ENCODE measurements around the gene P2RX2.

DNA sequence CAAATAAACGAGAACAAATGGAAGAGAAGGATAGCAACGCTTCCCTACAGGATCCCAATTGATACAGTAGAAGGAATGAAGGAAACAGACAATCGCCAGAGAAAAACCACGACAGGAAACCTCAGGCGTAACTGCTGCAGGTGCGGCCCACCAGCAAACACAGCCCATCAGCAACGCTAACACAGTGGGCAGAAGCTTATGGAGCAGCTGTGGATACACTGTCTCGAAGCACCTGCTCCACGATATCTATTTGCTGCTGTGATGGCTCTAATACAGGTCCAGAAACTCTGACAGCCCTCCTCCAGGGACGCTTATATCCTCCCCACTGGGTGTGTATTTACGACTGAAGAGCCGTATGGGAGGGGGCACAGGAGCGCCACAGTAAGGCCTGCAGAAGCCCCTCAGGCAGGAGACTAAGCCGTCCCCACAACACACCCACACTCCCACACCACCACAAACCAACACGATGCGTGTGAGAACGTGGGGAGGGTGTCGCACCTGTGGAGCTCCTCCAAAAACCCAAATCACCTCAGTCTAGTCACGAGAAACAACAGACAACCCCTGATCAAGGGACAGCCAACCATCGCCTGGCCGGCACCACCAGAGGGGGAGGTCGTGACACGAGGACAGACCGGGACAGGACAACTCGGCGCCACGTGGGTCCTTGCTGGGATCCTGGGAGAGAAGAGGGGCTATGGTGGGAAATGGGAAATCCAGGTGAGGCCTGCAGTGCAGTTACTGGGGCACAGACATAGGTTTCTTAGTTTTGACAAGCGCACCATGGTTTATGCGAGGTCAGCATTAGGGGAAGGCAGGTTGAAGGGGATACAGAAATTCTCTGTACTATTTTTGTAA is 44.6 kb downstream of the P2RX2 start:
- TF ChIP-seq, protein P1, sequence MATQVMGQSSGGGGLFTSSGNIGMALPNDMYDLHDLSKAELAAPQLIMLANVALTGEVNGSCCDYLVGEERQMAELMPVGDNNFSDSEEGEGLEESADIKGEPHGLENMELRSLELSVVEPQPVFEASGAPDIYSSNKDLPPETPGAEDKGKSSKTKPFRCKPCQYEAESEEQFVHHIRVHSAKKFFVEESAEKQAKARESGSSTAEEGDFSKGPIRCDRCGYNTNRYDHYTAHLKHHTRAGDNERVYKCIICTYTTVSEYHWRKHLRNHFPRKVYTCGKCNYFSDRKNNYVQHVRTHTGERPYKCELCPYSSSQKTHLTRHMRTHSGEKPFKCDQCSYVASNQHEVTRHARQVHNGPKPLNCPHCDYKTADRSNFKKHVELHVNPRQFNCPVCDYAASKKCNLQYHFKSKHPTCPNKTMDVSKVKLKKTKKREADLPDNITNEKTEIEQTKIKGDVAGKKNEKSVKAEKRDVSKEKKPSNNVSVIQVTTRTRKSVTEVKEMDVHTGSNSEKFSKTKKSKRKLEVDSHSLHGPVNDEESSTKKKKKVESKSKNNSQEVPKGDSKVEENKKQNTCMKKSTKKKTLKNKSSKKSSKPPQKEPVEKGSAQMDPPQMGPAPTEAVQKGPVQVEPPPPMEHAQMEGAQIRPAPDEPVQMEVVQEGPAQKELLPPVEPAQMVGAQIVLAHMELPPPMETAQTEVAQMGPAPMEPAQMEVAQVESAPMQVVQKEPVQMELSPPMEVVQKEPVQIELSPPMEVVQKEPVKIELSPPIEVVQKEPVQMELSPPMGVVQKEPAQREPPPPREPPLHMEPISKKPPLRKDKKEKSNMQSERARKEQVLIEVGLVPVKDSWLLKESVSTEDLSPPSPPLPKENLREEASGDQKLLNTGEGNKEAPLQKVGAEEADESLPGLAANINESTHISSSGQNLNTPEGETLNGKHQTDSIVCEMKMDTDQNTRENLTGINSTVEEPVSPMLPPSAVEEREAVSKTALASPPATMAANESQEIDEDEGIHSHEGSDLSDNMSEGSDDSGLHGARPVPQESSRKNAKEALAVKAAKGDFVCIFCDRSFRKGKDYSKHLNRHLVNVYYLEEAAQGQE (IDR thresholded peaks at IDR 0.05; ENCODE audit: low read depth): no peak
- TF ChIP-seq, protein P2, sequence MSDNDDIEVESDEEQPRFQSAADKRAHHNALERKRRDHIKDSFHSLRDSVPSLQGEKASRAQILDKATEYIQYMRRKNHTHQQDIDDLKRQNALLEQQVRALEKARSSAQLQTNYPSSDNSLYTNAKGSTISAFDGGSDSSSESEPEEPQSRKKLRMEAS (IDR thresholded peaks at IDR 0.05): no peak
- TF ChIP-seq TAF1 (IDR thresholded peaks at IDR 0.05; ENCODE audit: low read depth) (no peak), RAD21 (IDR thresholded peaks at IDR 0.05; ENCODE audit: low read depth) (no peak)

Measured in Ishikawa (cell line).